Panc1 (cell line): ENCODE data around the gene DSCAM. TPM values are rescaled to one million over a fixed set of nuclear protein-coding genes. Genes with fewer than 3 reads are reported as not detected.

Source experiments
- ATAC-seq: fragments of 200-7000 bp; cut with Tn5 transposase; 2 replicates; pipeline ENCODE4 v1.9.1; 2020; ENCODE audit warnings: mild to moderate bottlenecking, moderate library complexity
- BruUV-seq: library from RNA; stranded (reverse); fragments of 400-500 nt; replicated peaks from 2 replicates; lab custom pipeline; 2021; lab: Mats Ljungman, UMichigan
- CTCF ChIA-PET: fragments of 300-600 bp; sonication (Branson Sonifier 250); formaldehyde crosslinking; loops from one replicate; lab custom pipeline; 2022; ENCODE audit warnings: antibody characterized with exemption; lab: Charles Lee
- POLR2A ChIA-PET: fragments of 300-600 bp; sonication (Branson Sonifier 250); formaldehyde crosslinking; loops from one replicate; lab custom pipeline; 2022; ENCODE audit warnings: antibody characterized with exemption; lab: Charles Lee
- DNase-seq: peaks from one replicate; pipeline ENCODE4 v3.0.0-alpha.2; 2010; ENCODE audit warnings: low read depth, low spot score
- H3K27ac ChIP-seq: 2 replicates; pipeline ENCODE4 v1.5.1; 2011; ENCODE audit warnings: mild to moderate bottlenecking, low read length, inconsistent platforms
- H3K27me3 ChIP-seq: fragments of 200-500 bp; sonication (Bioruptor generic); 2 replicates; pipeline ENCODE4 v1.6.0; 2014; ENCODE audit warnings: low read length, inconsistent platforms; ENCODE audit not compliant: control insufficient read depth, insufficient read depth
- H3K36me3 ChIP-seq: fragments of 200-500 bp; sonication (Bioruptor generic); 2 replicates; pipeline ENCODE4 v1.5.1; 2014; ENCODE audit warnings: inconsistent platforms, mild to moderate bottlenecking, low read length, moderate library complexity; ENCODE audit not compliant: control insufficient read depth, insufficient read depth
- H3K4me1 ChIP-seq: 2 replicates; pipeline ENCODE4 v1.5.1; 2011; ENCODE audit warnings: inconsistent platforms, mild to moderate bottlenecking, low read length, moderate library complexity; ENCODE audit not compliant: control insufficient read depth, insufficient read depth
- H3K4me3 ChIP-seq, 2 experiments: 2 replicates each; pipeline ENCODE4 v1.5.1; 2011 to 2012; ENCODE audit warnings: low read depth in 2 of 2, low read length in 2 of 2, mild to moderate bottlenecking in 2 of 2, inconsistent platforms in 1 of 2, moderate library complexity in 1 of 2
- H3K9me3 ChIP-seq: fragments of 200-500 bp; sonication (Bioruptor generic); 2 replicates; pipeline ENCODE4 v1.5.1; 2014; ENCODE audit warnings: low read depth, mild to moderate bottlenecking, inconsistent platforms, low read length, moderate library complexity; ENCODE audit not compliant: control insufficient read depth, insufficient read depth
- CTCF ChIP-seq: fragments of 450-650 bp; IDR thresholded peaks from 2 replicates; pipeline ENCODE4 v1.5.1; 2017; ENCODE audit warnings: mild to moderate bottlenecking
- POLR2AphosphoS5 ChIP-seq: IDR thresholded peaks from 2 replicates; pipeline ENCODE4 v1.6.1; 2012; ENCODE audit warnings: mild to moderate bottlenecking, low read depth, low read length, moderate library complexity
- REST ChIP-seq, 2 experiments: IDR thresholded peaks; 2 replicates each; pipeline ENCODE4 v1.6.1; 2011 to 2012; ENCODE audit warnings: low read depth in 2 of 2, control low read depth in 1 of 2, low read length in 1 of 2, mild to moderate bottlenecking in 1 of 2, moderate library complexity in 1 of 2; ENCODE audit not compliant: insufficient read depth in 1 of 2
- SIN3A ChIP-seq: IDR thresholded peaks from 2 replicates; pipeline ENCODE4 v1.6.1; 2012; ENCODE audit warnings: low read depth, mild to moderate bottlenecking, low read length, moderate library complexity, borderline replicate concordance; ENCODE audit not compliant: insufficient read depth
- TCF7L2 ChIP-seq: IDR thresholded peaks from 2 replicates; pipeline ENCODE4 v1.6.1; 2011; ENCODE audit warnings: mild to moderate bottlenecking, low read depth, low read length, inconsistent platforms
- in situ Hi-C: cut with HindIII; loops from 2 replicates; pipeline ENCODE4 v1.10.0; 2016; ENCODE audit warnings: low sequenced_read_pairs, low pct_unique_long_range_greater_than_20kb
- intact Hi-C: fragments of 100-400 bp; cut with micrococcal nuclease; formaldehyde crosslinking; loops from one replicate; pipeline ENCODE4 v1.10.0; 2022; ENCODE audit not compliant: unreplicated experiment
- total RNA-seq: library from RNA; stranded (reverse); gene quantifications from one replicate; pipeline ENCODE4 v1.2.1, GENCODE V29; 2021; ENCODE audit not compliant: unreplicated experiment

DSCAM gene
- total RNA-seq, 1 experiment from 2014 or later = not detected

GRCh38 chr21:40481764-40482163 is 365.2 kb downstream of the DSCAM start:
- Histone ChIP-seq H3K36me3 (no peaks in the 10 kb centered on the region), H3K27ac (no peak overlapping the region), H3K4me1 (no peaks in the 10 kb centered on the region), H3K9me3 (no peaks in the 10 kb centered on the region), H3K4me3 (no peak overlapping the region), H3K27me3 (no peaks in the 10 kb centered on the region)
- no peak for TF ChIP-seq REST (IDR thresholded peaks at IDR 0.05; ENCODE audit: insufficient read depth in 1 of 2, low read depth in 2 of 2, low read length in 1 of 2)
- TF ChIP-seq TCF7L2 = no peak
- no peak for TF ChIP-seq CTCF
- TF ChIP-seq POLR2AphosphoS5 = no peak
- no peak for TF ChIP-seq SIN3A
- DNase-seq (no peak), ATAC-seq (no peak)
- POLR2A ChIA-PET = no interaction called here
- no TSS peak for BruUV-seq
- intact Hi-C loops = no loop called here
- CTCF ChIA-PET = no interaction called here
- in situ Hi-C loops = no loop called here

GRCh38 chr21:40474513-40474912 is 372.4 kb downstream of the DSCAM start:
- no peaks in the 10 kb centered on the region for H3K27me3 ChIP-seq
- no peak overlapping the region for H3K27ac ChIP-seq
- intact Hi-C loops = no loop called here
- H3K36me3 ChIP-seq = no peaks in the 10 kb centered on the region
- CTCF ChIA-PET = no interaction called here
- ATAC-seq (no peak), DNase-seq (no peak)
- BruUV-seq = no TSS peak
- POLR2A ChIA-PET = no interaction called here
- TF ChIP-seq CTCF = no peak
- TF ChIP-seq REST (IDR thresholded peaks at IDR 0.05; ENCODE audit: insufficient read depth in 1 of 2, low read depth in 2 of 2, low read length in 1 of 2) = no peak
- H3K4me1 ChIP-seq = no peaks in the 10 kb centered on the region
- no peaks in the 10 kb centered on the region for H3K9me3 ChIP-seq
- H3K4me3 ChIP-seq = no peak overlapping the region
- in situ Hi-C loops = no loop called here
